Large intestine (tissue), 3 donors: ENCODE results near the gene IKBKE. TPM values are rescaled to one million over a fixed set of nuclear protein-coding genes. Genes with fewer than 3 reads are reported as not detected.
A peak's percentile ranks its signal among the peaks of the same experiment; 100 is the strongest.

Source experiments
- DNase-seq, 2 donors: peaks; one replicate each; pipeline versions ENCODE4 v3.0.0 to v3.0.0-alpha.2; 2013
- H3K27ac ChIP-seq: one replicate; pipeline ENCODE4 v1.5.1; 2013; ENCODE audit warnings: low read length
- H3K27me3 ChIP-seq: 2 replicates; pipeline ENCODE4 v1.6.1; 2013; ENCODE audit warnings: low read length; ENCODE audit not compliant: control insufficient read depth, insufficient read depth
- H3K36me3 ChIP-seq: 2 replicates; pipeline ENCODE4 v1.6.1; 2013; ENCODE audit warnings: low read length; ENCODE audit not compliant: control insufficient read depth, insufficient read depth
- H3K4me1 ChIP-seq: one replicate; pipeline ENCODE4 v1.6.1; 2013; ENCODE audit warnings: low read length; ENCODE audit not compliant: control insufficient read depth, insufficient read depth
- H3K4me3 ChIP-seq: one replicate; pipeline ENCODE4 v1.5.1; 2013; ENCODE audit warnings: low read length
- H3K9me3 ChIP-seq: one replicate; pipeline ENCODE4 v1.6.1; 2013; ENCODE audit warnings: mild to moderate bottlenecking, low read depth, low read length, moderate library complexity; ENCODE audit not compliant: control insufficient read depth
- WGBS: methylation state at CpG from one replicate; pipeline ENCODE4 v1.1.5; 2013; ENCODE audit warnings: low lambda C conversion rate; ENCODE audit not compliant: insufficient coverage; 5-methylcytosine and 5-hydroxymethylcytosine counted together
- polyA plus RNA-seq: library from polyadenylated mRNA; unstranded; fragments of 120-200 nt; gene quantifications from one replicate; pipeline ENCODE4 v1.2.1, GENCODE V29; 2013

The IKBKE gene
- polyA plus RNA-seq, 1 donor, result 7.5 TPM

DNA sequence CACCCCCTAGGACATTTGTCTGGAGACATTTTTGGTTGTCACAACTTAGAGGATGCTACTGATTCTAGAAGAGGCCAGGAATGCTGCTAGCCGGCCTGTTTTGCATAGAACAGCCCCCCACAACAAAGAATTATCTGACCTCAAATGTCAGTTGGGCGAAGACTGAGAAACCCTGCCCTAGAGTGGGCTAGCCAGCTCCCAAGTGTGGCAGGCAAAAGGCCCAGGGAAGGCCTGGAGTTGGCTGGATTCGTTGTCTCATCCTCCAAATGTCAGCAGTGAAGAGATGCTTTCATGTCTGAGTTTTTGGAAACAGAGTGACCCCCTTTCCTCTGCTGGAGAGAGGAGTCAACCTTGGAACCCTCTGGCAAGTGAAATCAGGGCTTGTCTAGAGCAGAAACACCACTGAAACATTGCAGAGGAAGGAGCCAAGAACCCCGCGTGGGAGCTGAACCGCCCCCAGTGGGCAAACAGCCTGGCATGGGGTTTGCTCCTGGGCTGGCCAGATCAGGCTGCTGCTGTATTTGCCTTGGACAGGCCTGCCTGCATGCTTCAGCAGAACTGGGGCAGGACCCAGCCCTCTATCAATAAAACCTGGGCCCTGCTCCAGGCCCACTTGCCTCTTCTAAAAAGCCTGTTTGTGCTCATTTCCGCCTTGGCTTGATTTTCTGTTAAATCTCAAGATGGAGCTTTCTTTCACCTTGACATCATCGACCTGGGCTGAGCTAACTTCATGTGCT lies 69.9 kb downstream of the IKBKE start:
- Histone ChIP-seq H3K4me3 (no peak overlapping the region), H3K9me3 (no peaks in the 10 kb centered on the region), H3K36me3 (no peaks in the 10 kb centered on the region), H3K4me1 (no peaks in the 10 kb centered on the region), H3K27ac (no peak overlapping the region), H3K27me3 (peaks cover 4% of the 10 kb centered on the region)
- DNase-seq, result no peak
- WGBS, result 63% methylated on average over 2 of the region's 8 CpGs

DNA sequence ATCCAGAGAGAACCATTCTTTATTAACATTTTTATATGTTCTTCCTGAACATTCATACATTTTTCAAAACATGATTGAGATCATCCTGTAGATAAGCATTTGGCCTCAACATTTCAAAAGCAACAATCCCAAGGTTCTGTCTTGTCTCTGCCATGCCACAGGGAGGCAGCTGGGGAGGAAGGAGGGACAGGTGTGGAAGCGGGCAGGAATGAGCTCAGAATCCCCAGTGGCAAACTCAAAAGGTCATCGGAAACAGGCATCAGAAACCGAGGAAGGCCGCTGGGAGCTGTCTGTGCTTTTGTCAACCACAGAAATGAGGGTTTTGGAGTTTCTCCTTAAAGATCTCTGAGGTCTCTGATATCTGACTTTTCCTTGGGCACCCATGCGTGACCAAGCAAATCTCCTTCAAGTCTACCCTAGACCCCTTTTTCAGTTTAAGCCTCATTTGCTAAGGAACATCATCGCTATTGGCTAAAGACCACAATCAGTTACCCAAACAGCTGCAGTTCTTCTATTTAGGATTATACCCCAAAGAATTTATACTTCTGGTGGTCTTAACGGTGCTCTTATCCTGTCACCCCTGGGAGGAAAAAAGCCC lies 71.1 kb downstream of the IKBKE start:
- H3K4me1 ChIP-seq, result no peaks in the 10 kb centered on the region
- no peak for DNase-seq
- no CpG with 5 or more reads among the region's 7 CpGs for WGBS
- H3K27me3 ChIP-seq, result no peaks in the 10 kb centered on the region
- no peaks in the 10 kb centered on the region for H3K36me3 ChIP-seq
- H3K27ac ChIP-seq, result no peak overlapping the region
- no peaks in the 10 kb centered on the region for H3K9me3 ChIP-seq
- H3K4me3 ChIP-seq, result no peak overlapping the region

DNA sequence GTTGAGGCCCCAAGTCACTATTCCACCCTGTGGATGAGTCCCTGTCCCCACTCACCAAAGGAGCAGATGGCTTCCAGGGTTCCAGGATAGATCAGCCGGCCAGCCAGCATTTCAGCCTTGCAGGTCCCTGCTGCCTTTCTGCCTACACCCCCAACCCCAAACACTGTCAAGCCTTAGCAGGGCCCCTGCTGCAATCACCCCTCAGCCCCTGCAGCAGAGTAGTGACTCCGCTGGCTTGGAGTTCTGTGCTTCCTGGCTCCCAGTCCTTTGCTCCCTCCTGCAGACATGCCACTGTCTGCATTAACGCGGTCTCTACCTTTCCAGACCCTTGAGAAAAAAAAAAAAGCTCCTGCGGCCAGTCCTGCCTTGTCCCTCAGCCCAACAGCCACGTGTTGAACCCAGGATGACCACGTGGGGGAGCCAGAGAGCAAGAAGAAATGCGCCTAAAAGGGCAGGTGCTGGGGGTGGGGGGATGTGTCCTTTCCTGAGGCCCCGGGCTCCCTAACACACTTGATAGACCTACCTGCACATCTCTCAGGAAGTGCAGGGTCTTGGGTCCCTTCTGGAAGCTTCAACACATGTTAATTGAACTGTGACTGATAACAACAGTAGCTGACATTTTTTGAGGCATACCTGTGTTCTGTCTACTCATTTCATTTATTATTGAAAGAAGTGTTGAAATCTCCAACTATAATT lies 74.4 kb downstream of the IKBKE start:
- Histone ChIP-seq H3K9me3 (no peaks in the 10 kb centered on the region), H3K36me3 (no peaks in the 10 kb centered on the region), H3K27me3 (peaks cover 2% of the 10 kb centered on the region), H3K27ac (no peak overlapping the region), H3K4me1 (no peaks in the 10 kb centered on the region), H3K4me3 (no peak overlapping the region)
- DNase-seq, result peak; percentile 33 to 38
- no CpG with 5 or more reads among the region's 9 CpGs for WGBS

DNA sequence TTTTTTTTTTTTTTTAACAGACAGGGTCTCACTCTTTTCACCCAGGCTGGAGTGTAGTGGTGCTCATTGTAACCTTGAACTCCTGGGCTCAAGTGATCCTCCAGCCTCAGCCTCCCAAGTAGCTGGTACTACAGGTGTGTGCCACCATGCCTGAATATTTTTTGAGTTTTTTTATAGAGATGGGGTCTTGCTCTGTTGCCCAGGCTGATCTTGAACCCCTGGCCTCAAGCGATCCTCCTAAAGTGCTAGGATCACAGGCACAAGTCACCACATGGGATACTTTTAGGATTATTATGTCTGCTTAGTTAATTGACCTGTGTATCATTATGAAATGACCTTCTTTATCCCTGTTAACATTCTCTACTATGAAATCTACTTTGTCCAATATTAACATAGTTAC lies 75.1 kb downstream of the IKBKE start:
- WGBS, result no CpG with 5 or more reads among the region's 1 CpG
- no peaks in the 10 kb centered on the region for H3K9me3 ChIP-seq

More for the DNA sequence above, 75.1 kb downstream of the IKBKE start:
- Histone ChIP-seq H3K27me3 (peaks cover 2% of the 10 kb centered on the region), H3K4me3 (no peak overlapping the region), H3K4me1 (no peaks in the 10 kb centered on the region), H3K27ac (no peak overlapping the region), H3K36me3 (no peaks in the 10 kb centered on the region)
- no peak for DNase-seq

Other genes starting within 250 kb of the IKBKE start
- 5.7 TPM for gene RASSF5, start 37.1 kb downstream of the IKBKE start, polyA plus RNA-seq
- gene EIF2D, start 142.0 kb downstream of the IKBKE start, polyA plus RNA-seq, result 53.2 TPM
- gene DYRK3, start 165.1 kb downstream of the IKBKE start, polyA plus RNA-seq, result 4.3 TPM
- 79.6 TPM for gene MAPKAPK2, start 214.4 kb downstream of the IKBKE start, polyA plus RNA-seq